22Rv1 (cell line): ENCODE data around the gene USP6.
"Not testable (repeated sequence)": the region's sequence is repeated elsewhere in the genome, so short reads cannot be mapped to it uniquely, and the experiment has no call there.

ENCODE experiments used
- H3K27ac ChIP-seq: fragments of 450-650 bp; 2 replicates; pipeline ENCODE4 v1.5.1; 2017
- CTCF ChIP-seq: fragments of 450-650 bp; IDR thresholded peaks from 2 replicates; pipeline ENCODE4 v1.5.1; 2017; ENCODE audit warnings: mild to moderate bottlenecking
- ZFX ChIP-seq: fragments of 450-650 bp; IDR thresholded peaks from 2 replicates; pipeline ENCODE4 v1.6.1; 2017; ENCODE audit warnings: antibody characterized with exemption, borderline replicate concordance

USP6 gene

GRCh38 chr17:5123343-5124124, 7.7 kb downstream of the USP6 start:
- TF ChIP-seq CTCF (no peak), ZFX (no peak)
- H3K27ac ChIP-seq, result no peak overlapping the region

DNA sequence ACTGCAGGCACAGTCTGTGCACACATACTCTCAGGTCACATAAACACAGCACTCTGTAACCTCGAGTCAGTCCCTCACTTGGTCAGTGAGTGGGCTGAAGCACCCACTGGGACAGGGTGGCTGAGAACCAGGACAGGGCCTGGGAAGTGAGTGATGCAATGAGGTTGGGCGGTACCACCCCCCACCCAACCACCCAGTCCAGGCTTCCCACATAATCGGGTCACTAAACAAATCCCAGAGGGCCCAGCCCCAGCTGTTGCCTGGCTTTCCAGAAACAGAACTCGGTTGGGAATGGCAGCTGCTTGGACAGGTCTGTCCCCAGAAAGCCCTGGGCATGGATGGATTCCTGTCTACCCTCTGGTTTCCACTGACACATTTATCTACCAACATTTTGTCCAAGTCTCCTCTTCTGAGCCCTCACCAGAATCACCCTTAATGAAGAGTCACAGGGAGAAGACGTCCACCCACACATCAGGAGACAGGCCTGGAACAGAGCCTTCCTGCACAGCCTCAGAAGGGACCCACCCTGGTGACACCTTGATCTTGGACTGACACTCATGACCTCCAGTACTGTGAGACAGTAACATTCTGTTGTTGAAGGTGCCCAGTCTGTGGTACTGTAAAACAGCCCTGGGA, 8.4 kb downstream of the USP6 start:
- not testable (repeated sequence) for H3K27ac ChIP-seq

- not testable (repeated sequence) for H3K27ac ChIP-seq
These were observed 9.1 kb downstream of the USP6 start for GRCh38 chr17:5124896-5125295.

DNA sequence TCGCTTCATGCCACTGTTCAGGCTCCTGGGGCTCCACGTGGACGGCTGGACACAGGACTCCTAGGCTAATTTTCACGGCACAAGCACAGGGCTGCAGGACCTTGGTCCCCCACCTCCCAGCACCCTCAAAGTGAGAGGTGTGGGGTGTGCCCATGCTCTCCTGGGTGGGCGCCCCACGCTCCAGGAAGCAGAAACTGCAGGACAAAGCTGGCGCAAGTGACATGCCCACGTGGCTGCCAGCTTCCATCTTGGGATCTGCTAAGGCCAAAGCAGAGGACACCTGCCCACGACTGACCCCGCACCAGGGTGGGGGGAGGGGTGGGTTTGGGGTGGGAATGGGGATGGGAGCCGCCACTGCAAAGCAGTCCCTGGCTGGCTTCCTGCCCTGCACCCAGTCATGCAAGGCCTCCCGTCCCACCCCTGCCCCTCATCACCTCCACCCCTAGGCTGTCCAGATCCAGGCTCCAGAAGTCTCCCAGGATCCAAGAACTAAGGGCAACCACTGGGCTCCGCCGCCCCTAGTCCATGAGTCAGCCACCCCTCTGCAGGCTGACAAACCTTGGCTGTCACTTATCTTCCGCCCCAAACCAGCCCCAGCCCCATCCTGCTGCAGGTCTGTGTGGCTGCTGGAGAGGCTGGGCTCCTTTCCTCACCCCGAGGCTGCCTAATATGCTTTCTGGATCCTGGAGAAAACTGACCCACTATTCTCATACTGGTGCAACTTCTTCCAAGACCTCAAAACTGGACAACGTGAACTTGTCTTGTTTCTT, 11.1 kb downstream of the USP6 start:
- TF ChIP-seq ZFX (no peak), CTCF (no peak)
- no peak overlapping the region for H3K27ac ChIP-seq

DNA sequence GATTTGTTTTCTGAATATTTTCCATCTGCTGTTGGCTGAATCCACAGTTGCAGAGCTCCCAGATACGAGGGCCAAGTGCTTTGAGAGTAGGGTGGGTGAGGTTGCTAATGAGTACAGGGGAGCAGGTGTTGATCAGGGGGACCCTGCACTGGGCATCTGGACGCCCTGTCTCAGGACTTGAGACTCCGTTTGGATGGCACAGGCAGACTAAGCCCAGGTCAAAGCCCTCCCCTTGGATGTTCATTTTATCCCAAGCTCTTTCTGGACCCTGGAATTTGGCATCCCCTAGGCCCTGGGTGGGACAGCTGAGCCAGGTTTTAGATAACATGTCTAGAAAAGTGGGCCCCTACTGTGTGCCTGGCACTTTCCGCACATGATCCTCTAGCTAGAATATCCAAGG, 12.1 kb downstream of the USP6 start:
- TF ChIP-seq CTCF (no peak), ZFX (no peak)
- H3K27ac ChIP-seq, result no peak overlapping the region

- H3K27ac ChIP-seq, result not testable (repeated sequence)
These were observed 12.6 kb downstream of the USP6 start for GRCh38 chr17:5128387-5128786.

DNA sequence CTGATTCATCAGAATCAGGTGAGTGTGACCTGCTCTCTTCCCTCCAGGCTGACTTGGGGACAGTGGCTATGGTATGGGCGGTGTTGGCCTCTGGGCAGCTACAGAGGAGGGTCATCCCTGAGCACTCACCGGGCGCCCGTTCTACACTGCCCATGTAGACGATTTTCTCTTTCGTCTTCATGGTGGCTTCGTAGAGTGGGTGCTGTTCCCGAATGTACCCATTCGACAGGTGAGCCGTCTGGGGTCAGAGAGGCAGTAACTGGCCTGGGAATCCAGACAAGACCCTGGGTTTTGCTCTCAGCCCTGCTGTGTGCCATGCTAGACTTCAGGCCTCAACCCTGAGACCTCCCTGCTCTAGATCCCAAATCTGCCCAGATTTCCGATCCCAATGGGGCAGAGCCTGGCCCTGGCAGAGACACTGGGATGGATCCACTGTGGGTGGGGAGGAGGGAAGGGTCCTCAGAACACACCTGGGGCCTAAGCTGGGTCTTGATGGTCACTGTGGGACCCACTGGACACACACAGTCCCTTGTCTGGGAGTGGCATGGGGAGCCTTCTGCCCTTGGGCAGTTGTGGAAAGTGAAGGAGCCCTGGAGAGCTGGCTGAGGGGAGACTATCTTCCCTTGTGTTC, 13.2 kb downstream of the USP6 start:
- H3K27ac ChIP-seq, result no peak overlapping the region
- TF ChIP-seq ZFX, result no peak
- TF ChIP-seq CTCF, result no peak

- not testable (repeated sequence) for H3K27ac ChIP-seq
These were observed 13.9 kb downstream of the USP6 start for GRCh38 chr17:5129770-5130169.

DNA sequence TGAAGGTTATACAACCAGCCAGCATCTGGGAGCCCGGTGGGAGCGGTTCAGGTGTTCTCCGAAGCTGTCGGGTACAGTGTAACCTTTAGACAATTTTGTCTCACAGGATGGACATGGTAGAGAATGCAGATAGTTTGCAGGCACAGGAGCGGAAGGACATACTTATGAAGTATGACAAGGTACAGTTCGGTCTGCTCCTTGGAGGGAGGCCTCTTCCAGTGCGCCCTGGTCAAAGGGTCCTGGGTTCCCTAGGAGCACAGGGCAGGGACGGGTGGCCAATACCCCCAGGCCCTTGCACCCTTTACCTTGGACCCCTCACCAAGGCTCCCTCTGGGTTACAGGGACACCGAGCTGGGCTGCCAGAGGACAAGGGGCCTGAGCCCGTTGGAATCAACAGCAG, 14.4 kb downstream of the USP6 start:
- H3K27ac ChIP-seq, result not testable (repeated sequence)

DNA sequence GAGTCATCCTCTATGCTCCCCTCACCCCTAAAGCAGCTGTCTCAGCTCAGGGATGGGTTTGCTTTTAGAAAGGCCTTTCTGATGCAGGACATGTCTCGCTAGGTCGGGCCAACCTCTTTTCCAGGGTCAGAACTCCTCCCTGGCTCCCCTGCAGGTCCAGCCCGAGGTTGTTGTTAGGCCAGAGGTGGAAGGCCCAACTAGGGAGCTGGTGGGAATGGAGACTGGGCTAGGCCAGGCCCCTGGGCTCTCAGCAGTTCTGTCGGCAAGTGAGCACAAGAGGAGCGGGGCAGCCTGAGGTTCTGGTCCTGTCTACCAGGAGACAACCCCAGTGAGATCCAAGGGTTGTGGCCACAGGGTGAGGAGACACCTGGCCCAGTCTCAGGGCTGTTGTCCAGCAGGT, 14.9 kb downstream of the USP6 start:
- H3K27ac ChIP-seq, result not testable (repeated sequence)
